ENCODE measurements around the gene TSPAN11.

The TSPAN11 gene

GRCh38 chr12:30927222-30927611 is 669 bp downstream of the TSPAN11 start:
- peaks cover 0 to 3% of the 10 kb centered on the region in 2 donors for H3K9me3 Mint-ChIP-seq
- ATAC-seq (replicated peaks) (no peak), DNase-seq (no peak)
- H3K4me3 Mint-ChIP-seq, result no peak overlapping the region
- H3K27ac Mint-ChIP-seq, result no peak overlapping the region
- H3K36me3 Mint-ChIP-seq (ENCODE audit: insufficient read depth), result no peaks in the 10 kb centered on the region
- peaks cover 53 to 84% of the 10 kb centered on the region in 2 donors for H3K27me3 Mint-ChIP-seq
- H3K4me1 Mint-ChIP-seq (ENCODE audit: low read depth in 2 of 2), result no peaks in the 10 kb centered on the region

- Mint-ChIP-seq H3K27me3 (peaks cover 53 to 87% of the 10 kb centered on the region in 2 donors), H3K36me3 (ENCODE audit: insufficient read depth) (no peaks in the 10 kb centered on the region)
- no peak for ATAC-seq (replicated peaks)
Measured at GRCh38 chr12:30928356-30929244, 2.1 kb downstream of the TSPAN11 start.

GRCh38 chr12:30930238-30930637 is 3.7 kb downstream of the TSPAN11 start:
- no peak for ATAC-seq (replicated peaks)
- no peak overlapping the region for H3K4me3 Mint-ChIP-seq
- H3K9me3 Mint-ChIP-seq, result no peaks in the 10 kb centered on the region
- no peaks in the 10 kb centered on the region for H3K4me1 Mint-ChIP-seq (ENCODE audit: low read depth in 2 of 2)
- peaks cover 43 to 76% of the 10 kb centered on the region in 2 donors for H3K27me3 Mint-ChIP-seq
- no peaks in the 10 kb centered on the region for H3K36me3 Mint-ChIP-seq (ENCODE audit: insufficient read depth)
- H3K27ac Mint-ChIP-seq, result no peak overlapping the region
- no peak for DNase-seq

More at GRCh38 chr12:30928356-30929244, 2.1 kb downstream of the TSPAN11 start:
- Mint-ChIP-seq H3K9me3 (peaks cover 0 to under 1% of the 10 kb centered on the region in 2 donors), H3K4me3 (no peak overlapping the region), H3K27ac (no peak overlapping the region), H3K4me1 (ENCODE audit: low read depth in 2 of 2) (no peaks in the 10 kb centered on the region)
- no peak for DNase-seq

- ATAC-seq (replicated peaks) (no peak), DNase-seq (no peak)
- H3K36me3 Mint-ChIP-seq (ENCODE audit: insufficient read depth), result no peaks in the 10 kb centered on the region
- H3K27ac Mint-ChIP-seq, result no peak overlapping the region
- H3K4me1 Mint-ChIP-seq (ENCODE audit: low read depth in 2 of 2), result no peaks in the 10 kb centered on the region
- H3K4me3 Mint-ChIP-seq, result no peak overlapping the region
- no peaks in the 10 kb centered on the region for H3K9me3 Mint-ChIP-seq
- peaks cover 39 to 72% of the 10 kb centered on the region in 2 donors for H3K27me3 Mint-ChIP-seq
Measured at GRCh38 chr12:30930641-30931040, 4.1 kb downstream of the TSPAN11 start.

- H3K27me3 Mint-ChIP-seq, result peaks cover 37 to 65% of the 10 kb centered on the region in 2 donors
Measured at GRCh38 chr12:30932881-30933280, 6.3 kb downstream of the TSPAN11 start.

GRCh38 chr12:30934811-30935210 is 8.3 kb downstream of the TSPAN11 start:
- H3K4me3 Mint-ChIP-seq, result no peak overlapping the region
- no peak for ATAC-seq (replicated peaks)
- no peaks in the 10 kb centered on the region for H3K4me1 Mint-ChIP-seq (ENCODE audit: low read depth in 2 of 2)
- H3K27me3 Mint-ChIP-seq, result peaks cover 22 to 53% of the 10 kb centered on the region in 2 donors
- no peaks in the 10 kb centered on the region for H3K36me3 Mint-ChIP-seq (ENCODE audit: insufficient read depth)
- DNase-seq, result no peak
- H3K9me3 Mint-ChIP-seq, result no peaks in the 10 kb centered on the region
- H3K27ac Mint-ChIP-seq, result no peak overlapping the region

More at GRCh38 chr12:30932881-30933280, 6.3 kb downstream of the TSPAN11 start:
- DNase-seq (no peak), ATAC-seq (replicated peaks) (no peak)
- no peak overlapping the region for H3K4me3 Mint-ChIP-seq
- no peaks in the 10 kb centered on the region for H3K9me3 Mint-ChIP-seq
- H3K36me3 Mint-ChIP-seq (ENCODE audit: insufficient read depth), result no peaks in the 10 kb centered on the region
- H3K27ac Mint-ChIP-seq, result no peak overlapping the region
- H3K4me1 Mint-ChIP-seq (ENCODE audit: low read depth in 2 of 2), result no peaks in the 10 kb centered on the region

- Mint-ChIP-seq H3K9me3 (no peaks in the 10 kb centered on the region), H3K27me3 (peaks cover 13 to 42% of the 10 kb centered on the region in 2 donors), H3K36me3 (ENCODE audit: insufficient read depth) (no peaks in the 10 kb centered on the region), H3K4me1 (ENCODE audit: low read depth in 2 of 2) (no peaks in the 10 kb centered on the region), H3K4me3 (no peak overlapping the region), H3K27ac (no peak overlapping the region)
- ATAC-seq (replicated peaks), result no peak
- DNase-seq, result no peak
Measured at GRCh38 chr12:30936036-30936435, 9.5 kb downstream of the TSPAN11 start.

- Mint-ChIP-seq H3K27me3 (peaks cover 13 to 27% of the 10 kb centered on the region in 2 donors), H3K27ac (no peak overlapping the region), H3K36me3 (ENCODE audit: insufficient read depth) (no peaks in the 10 kb centered on the region), H3K9me3 (no peaks in the 10 kb centered on the region), H3K4me1 (ENCODE audit: low read depth in 2 of 2) (no peaks in the 10 kb centered on the region), H3K4me3 (no peak overlapping the region)
- no peak for ATAC-seq (replicated peaks)
- no peak for DNase-seq
Measured at GRCh38 chr12:30939234-30939633, 12.7 kb downstream of the TSPAN11 start.

GRCh38 chr12:30942486-30942885 is 15.9 kb downstream of the TSPAN11 start:
- no peak overlapping the region for H3K27ac Mint-ChIP-seq
- H3K27me3 Mint-ChIP-seq, result peaks cover 0 to 47% of the 10 kb centered on the region in 2 donors
- ATAC-seq (replicated peaks) (no peak), DNase-seq (no peak)
- no peak overlapping the region for H3K4me3 Mint-ChIP-seq
- no peaks in the 10 kb centered on the region for H3K9me3 Mint-ChIP-seq
- H3K36me3 Mint-ChIP-seq (ENCODE audit: insufficient read depth), result no peaks in the 10 kb centered on the region
- H3K4me1 Mint-ChIP-seq (ENCODE audit: low read depth in 2 of 2), result no peaks in the 10 kb centered on the region

GRCh38 chr12:30942936-30943335 is 16.4 kb downstream of the TSPAN11 start:
- H3K27me3 Mint-ChIP-seq, result peaks cover 0 to 49% of the 10 kb centered on the region in 2 donors
- H3K36me3 Mint-ChIP-seq (ENCODE audit: insufficient read depth), result no peaks in the 10 kb centered on the region
- H3K4me3 Mint-ChIP-seq, result no peak overlapping the region
- ATAC-seq (replicated peaks), result no peak
- H3K9me3 Mint-ChIP-seq, result no peaks in the 10 kb centered on the region
- no peak overlapping the region for H3K27ac Mint-ChIP-seq
- no peaks in the 10 kb centered on the region for H3K4me1 Mint-ChIP-seq (ENCODE audit: low read depth in 2 of 2)
- no peak for DNase-seq

GRCh38 chr12:30945443-30946164 is 19.1 kb downstream of the TSPAN11 start:
- ATAC-seq (replicated peaks) (no peak), DNase-seq (no peak)
- Mint-ChIP-seq H3K4me1 (ENCODE audit: low read depth in 2 of 2) (no peaks in the 10 kb centered on the region), H3K27ac (no peak overlapping the region), H3K4me3 (no peak overlapping the region), H3K27me3 (peaks cover 22 to 70% of the 10 kb centered on the region in 2 donors), H3K36me3 (ENCODE audit: insufficient read depth) (no peaks in the 10 kb centered on the region), H3K9me3 (no peaks in the 10 kb centered on the region)

- Mint-ChIP-seq H3K36me3 (ENCODE audit: insufficient read depth) (no peaks in the 10 kb centered on the region), H3K27me3 (peaks cover 22 to 57% of the 10 kb centered on the region in 2 donors), H3K4me3 (no peak overlapping the region), H3K9me3 (no peaks in the 10 kb centered on the region), H3K4me1 (ENCODE audit: low read depth in 2 of 2) (no peaks in the 10 kb centered on the region), H3K27ac (no peak overlapping the region)
- DNase-seq (no peak), ATAC-seq (replicated peaks) (no peak)
Measured at GRCh38 chr12:30952015-30952414, 25.5 kb downstream of the TSPAN11 start.

- Mint-ChIP-seq H3K36me3 (ENCODE audit: insufficient read depth) (no peaks in the 10 kb centered on the region), H3K27ac (no peak overlapping the region), H3K4me1 (ENCODE audit: low read depth in 2 of 2) (no peaks in the 10 kb centered on the region), H3K4me3 (no peak overlapping the region), H3K9me3 (no peaks in the 10 kb centered on the region), H3K27me3 (peaks cover 27 to 51% of the 10 kb centered on the region in 2 donors)
- ATAC-seq (replicated peaks) (no peak), DNase-seq (no peak)
Measured at GRCh38 chr12:30953257-30953656, 26.7 kb downstream of the TSPAN11 start.
